Spleen (tissue), 7 donors: ENCODE results near the gene KIAA1328.

Source experiments
- CTCF ChIP-seq, 11 experiments: fragments of 200-600 bp in 7 of 11; fragments of 450-650 bp in 4 of 11; sonication (generic) in 4 of 11; IDR thresholded peaks in 8 of 11; conservative IDR thresholded peaks in 3 of 11; 1 replicate in 7 of 11; 2 replicates in 4 of 11; pipeline versions ENCODE4 v1.4.0 to v1.8.0; 2016 to 2021; ENCODE audit warnings: antibody characterized with exemption in 11 of 11, inconsistent platforms in 4 of 11, mild to moderate bottlenecking in 1 of 11
- POLR2A ChIP-seq, 3 donors: fragments of 450-650 bp; IDR thresholded peaks; one replicate each; pipeline ENCODE4 v1.5.1; 2017; ENCODE audit warnings: antibody characterized with exemption in 3 of 3, mild to moderate bottlenecking in 1 of 3
- donor health status: DM: no; HTN: no; CAD: no; lungs with moderate emphysema.
- donor health status: DM: no; HTN: no; CAD: no.
- donor health status: DM: no; HTN: no; CAD: no.

GRCh38 chr18:36825526-36825925 lies 3.4 kb upstream of the KIAA1328 start:
- TF ChIP-seq CTCF (IDR thresholded peaks at IDR 0.05 in 8 of 11, conservative IDR thresholded peaks at IDR 0.05 in 3 of 11): no peak
- no peak for TF ChIP-seq POLR2A (IDR thresholded peaks at IDR 0.05)
